Effector CD8-positive, alpha-beta T cell (primary cell): ENCODE results near the gene LY6G6D.
A peak's percentile ranks its signal among the peaks of the same experiment; 100 is the strongest.

Experiments
- DNase-seq: peaks from one replicate; lab custom pipeline; 2025; lab: John Stamatoyannopoulos, UW

Gene LY6G6D

GRCh38 chr6:31720196-31720770 is 5.1 kb downstream of the LY6G6D start:
- DNase-seq, result no peak

GRCh38 chr6:31721351-31722020 is 6.3 kb downstream of the LY6G6D start, which contains the start of gene LY6G6C:
LY6G6C (minus strand) TSS chr6:31721746; CDS start chr6:31721679, 67 bp downstream.
- no peak for DNase-seq

DNA sequence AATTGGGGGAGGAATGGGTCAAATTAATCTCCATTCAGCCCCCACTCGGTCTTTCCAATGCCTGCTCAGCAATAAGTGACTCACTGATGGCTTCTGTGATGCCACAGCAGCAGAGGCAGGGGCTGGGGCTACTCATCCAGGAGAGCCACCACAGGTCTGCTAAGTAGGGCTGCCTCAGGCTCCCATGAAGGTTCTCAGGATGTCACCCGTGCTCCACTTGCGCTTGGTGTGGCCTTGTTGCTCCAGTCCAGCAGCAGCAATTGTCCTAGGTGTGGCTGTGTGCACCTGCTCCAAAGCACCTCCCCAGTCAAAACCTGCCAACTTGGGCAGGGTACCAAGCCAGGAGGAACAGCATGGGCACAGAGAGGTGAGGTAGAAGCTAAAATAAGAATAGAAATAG is 7.0 kb downstream of the LY6G6D start:
- no peak for DNase-seq

GRCh38 chr6:31723245-31723979 is 8.3 kb downstream of the LY6G6D start, which contains the start of gene MPIG6B:
MPIG6B (plus strand) TSS chr6:31723373; CDS start chr6:31723384, 11 bp downstream.
- no peak for DNase-seq

DNA sequence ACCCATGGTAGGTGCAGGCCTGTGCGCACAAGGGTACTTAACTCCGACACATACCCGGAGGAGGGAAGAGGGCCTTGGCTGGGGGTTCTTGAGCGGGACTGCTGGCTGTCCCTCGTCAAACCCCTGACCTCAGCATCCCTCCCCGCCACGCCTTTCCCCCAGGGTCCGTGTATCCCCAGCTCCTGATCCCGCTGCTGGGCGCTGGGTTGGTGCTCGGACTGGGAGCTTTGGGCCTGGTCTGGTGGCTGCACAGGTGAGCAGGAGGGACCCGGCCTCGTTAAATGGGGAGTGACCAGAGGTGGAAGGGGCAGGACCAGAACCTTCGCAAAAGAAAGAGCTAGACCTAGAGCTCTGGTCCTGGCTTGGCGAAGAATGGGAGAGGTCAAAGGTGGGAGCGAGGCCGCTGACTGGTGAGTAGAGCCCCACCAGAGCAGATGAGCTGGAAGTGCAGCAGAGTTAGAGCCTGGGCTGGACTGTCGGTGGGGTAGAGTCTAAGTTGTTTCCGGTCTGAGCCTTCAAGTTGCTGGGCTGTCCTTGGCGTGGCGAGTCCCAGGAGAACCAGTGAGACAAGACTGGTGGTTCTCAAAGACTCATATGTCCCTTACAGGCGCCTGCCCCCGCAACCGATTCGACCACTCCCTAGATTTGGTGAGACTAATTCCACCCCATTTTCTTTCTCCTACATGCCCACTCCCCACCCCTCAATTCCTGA is 9.0 kb downstream of the LY6G6D start:
- no peak for DNase-seq

- no peak for DNase-seq
These were observed 10.6 kb downstream of the LY6G6D start for GRCh38 chr6:31725502-31726350.

GRCh38 chr6:31727034-31727716 is 12.0 kb downstream of the LY6G6D start:
- no peak for DNase-seq

DNA sequence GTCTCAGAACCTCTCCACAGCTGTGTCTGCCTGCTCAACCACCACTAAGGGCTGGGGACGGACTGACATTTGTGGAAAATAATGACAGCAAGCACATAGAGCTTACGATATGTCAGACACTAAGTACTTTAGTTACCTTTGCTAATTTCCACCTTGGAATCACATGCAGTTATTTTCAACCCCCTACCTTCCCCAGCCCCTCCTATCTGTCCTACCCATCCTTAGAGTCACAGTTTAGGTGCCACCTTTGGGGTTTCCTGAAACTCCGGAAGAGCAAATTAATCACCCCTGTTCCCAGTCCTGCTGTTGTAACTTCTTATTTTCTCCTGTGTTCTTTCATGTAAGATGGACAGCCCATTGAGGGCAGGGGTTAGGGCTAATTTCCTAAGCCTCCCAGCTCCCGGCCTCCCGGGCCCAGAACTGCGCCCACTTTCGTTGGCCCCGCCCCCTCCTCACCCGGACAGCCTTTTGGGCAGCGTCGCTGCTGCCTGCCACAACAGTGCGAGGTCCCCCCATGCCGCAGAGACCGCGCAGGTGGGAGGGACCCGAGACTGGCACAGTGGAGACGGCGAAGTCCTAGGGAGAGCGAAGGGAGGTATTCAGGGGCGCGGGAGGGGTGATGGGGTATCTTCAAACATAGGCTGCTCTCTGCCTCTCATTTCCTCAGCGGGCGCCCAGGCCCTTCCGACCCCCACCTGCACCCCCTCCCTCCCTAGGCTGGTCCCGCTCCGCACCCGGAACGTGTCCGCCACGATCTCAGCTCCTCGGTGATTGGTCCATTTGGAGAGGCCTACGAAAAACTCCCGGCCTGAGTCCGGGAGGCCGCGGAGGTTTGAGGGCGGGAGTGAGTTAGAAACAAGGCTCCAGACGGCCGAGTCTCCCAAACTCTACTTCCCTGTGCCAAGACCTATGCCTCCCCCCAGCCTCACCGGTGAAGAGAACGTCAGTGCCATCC is 12.8 kb downstream of the LY6G6D start:
- DNase-seq, result no peak

- no peak for DNase-seq
These were observed 13.8 kb downstream of the LY6G6D start, which contains the start of gene DDAH2 for GRCh38 chr6:31728767-31729514. DDAH2 (minus strand) TSS chr6:31729299; CDS start chr6:31729161, 138 bp downstream.

GRCh38 chr6:31729515-31729978 is 14.4 kb downstream of the LY6G6D start:
- peak; percentile 63 for DNase-seq

DNA sequence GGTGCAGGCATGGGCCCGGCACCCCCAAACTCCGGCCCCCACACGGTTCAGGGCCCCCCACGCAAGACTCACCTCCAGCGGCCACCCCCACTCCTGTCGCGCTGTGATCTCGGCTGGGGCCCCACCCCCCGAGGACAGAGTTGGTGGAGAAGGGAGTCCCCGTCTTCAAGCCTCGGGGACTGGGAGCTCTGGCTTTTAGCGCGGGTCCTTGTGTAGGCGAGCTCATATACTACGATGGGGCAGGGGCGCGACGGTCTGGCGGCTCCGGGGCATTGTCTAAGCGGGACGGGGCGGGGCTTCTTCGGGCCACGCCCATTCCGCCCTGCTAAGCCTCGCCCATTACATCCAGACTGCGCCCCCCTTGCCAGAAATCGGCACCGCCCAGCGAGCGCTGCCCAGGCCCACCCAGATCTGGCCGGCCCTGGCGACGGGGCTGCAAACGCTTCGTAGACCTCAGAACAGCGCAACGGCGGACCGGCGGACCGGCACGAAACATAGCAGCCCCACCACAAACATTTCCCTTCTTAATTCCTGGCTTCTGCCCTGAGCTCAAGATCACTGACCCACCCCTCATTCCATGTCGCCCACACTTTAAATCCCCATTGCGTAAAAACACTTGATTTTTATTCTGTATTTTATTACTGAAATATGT is 15.0 kb downstream of the LY6G6D start:
- peak; percentile 67 for DNase-seq

GRCh38 chr6:31730631-31731086 is 15.5 kb downstream of the LY6G6D start:
- no peak for DNase-seq

DNA sequence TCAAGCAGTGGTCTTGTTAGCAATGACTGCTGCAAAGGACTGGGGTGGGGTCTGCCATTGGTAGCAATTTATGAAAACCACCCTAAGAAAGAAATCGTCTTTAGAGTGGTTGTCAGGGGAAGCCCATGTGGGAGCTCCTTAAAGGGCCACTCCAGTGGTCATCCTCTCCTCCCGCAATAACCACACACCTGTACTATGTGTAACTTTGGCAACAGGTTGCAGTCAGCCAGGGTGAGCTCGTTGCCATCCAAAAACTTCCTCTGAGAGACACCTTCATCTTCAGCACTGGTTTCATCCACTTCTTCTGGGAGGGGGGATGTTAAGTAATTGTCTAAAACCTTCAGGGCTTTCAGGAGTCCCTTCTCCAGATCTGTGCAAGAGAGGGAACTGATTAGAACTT is 16.9 kb downstream of the LY6G6D start:
- DNase-seq, result no peak

DNA sequence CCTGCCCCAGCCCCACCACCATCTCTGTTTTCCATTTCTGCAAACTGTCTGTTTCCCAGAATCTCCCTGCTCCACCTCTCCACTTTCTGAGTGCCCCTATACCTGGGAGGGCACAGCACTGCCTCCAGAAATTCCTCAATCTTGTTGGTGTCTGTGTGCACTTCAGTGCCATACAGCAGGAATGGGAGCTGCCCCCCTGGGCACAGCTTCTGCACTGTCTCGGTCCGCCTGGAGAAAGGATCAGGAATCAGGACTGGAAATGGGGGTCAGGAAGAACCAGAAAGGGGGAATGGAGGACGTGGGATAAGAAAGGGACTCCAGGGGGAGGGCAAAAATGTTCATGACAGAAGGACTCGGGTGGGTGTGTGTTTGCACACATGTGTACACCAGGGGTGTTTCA is 18.6 kb downstream of the LY6G6D start:
- DNase-seq, result no peak

- DNase-seq, result no peak
These were observed 19.2 kb downstream of the LY6G6D start for GRCh38 chr6:31734247-31734820.

DNA sequence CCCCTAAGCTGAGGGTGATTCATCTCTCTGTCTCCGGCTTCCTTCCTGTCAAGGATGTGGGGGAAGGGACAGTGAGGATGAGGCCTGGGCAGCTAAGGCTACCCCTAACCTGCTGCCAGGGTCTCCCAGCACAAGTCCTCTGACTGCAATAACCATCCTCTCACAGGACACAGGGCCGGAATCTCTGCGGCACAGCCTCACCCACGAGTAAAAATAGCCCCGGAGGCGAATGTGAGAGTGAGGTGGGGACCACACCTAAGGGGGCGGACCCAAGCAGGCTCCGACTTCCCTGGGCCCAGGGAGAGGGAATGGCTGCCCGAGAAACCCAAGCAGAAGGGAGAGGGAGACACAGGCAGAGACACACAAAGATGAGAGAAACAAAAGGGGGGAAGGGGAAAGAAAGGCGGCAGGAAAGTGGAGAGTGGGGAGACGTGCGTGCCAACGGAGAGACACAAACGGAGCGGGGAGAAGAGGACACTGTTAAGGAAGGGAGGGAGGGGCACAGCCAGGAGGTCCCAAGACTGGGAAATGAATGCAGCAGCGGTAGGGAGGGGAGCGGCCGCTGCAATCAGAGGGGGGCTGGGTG is 19.8 kb downstream of the LY6G6D start:
- DNase-seq, result peak; percentile 10
